ENCODE results near the gene OSBPL9.

OSBPL9 gene

GRCh38 chr1:51653127-51653526 lies 36.2 kb downstream of the OSBPL9 start:
- intact Hi-C loops (cut with DNase I): no loop called here

GRCh38 chr1:51654000-51654399 lies 37.1 kb downstream of the OSBPL9 start:
- intact Hi-C loops (cut with DNase I): no loop called here
- no peak for DNase-seq

More at GRCh38 chr1:51653127-51653526, 36.2 kb downstream of the OSBPL9 start:
- DNase-seq: no peak

GRCh38 chr1:51656374-51656773 lies 39.5 kb downstream of the OSBPL9 start:
- DNase-seq: no peak
- intact Hi-C loops (cut with DNase I): no loop called here

- intact Hi-C loops (cut with DNase I): no loop called here
- DNase-seq: no peak
These were observed 43.7 kb downstream of the OSBPL9 start for GRCh38 chr1:51660580-51660979.

- no peak for DNase-seq
These were observed 44.2 kb downstream of the OSBPL9 start for GRCh38 chr1:51661081-51661518.

GRCh38 chr1:51663105-51663504 lies 46.2 kb downstream of the OSBPL9 start:
- DNase-seq: no peak
- intact Hi-C loops (cut with DNase I): no loop called here

More at GRCh38 chr1:51661081-51661518, 44.2 kb downstream of the OSBPL9 start:
- intact Hi-C loops (cut with DNase I): no loop called here

GRCh38 chr1:51663721-51664120 lies 46.8 kb downstream of the OSBPL9 start:
- DNase-seq: no peak
- intact Hi-C loops (cut with DNase I): no loop called here

GRCh38 chr1:51664421-51665240 lies 47.7 kb downstream of the OSBPL9 start:
- no peak for DNase-seq
- intact Hi-C loops (cut with DNase I): no loop called here

- intact Hi-C loops (cut with DNase I): no loop called here
These were observed 49.6 kb downstream of the OSBPL9 start for GRCh38 chr1:51666478-51666877.

GRCh38 chr1:51667561-51667960 lies 50.7 kb downstream of the OSBPL9 start:
- no peak for DNase-seq
- intact Hi-C loops (cut with DNase I): no loop called here

More at GRCh38 chr1:51666478-51666877, 49.6 kb downstream of the OSBPL9 start:
- DNase-seq: no peak

GRCh38 chr1:51669272-51669671 lies 52.4 kb downstream of the OSBPL9 start:
- DNase-seq: no peak
- intact Hi-C loops (cut with DNase I): no loop called here

- DNase-seq: no peak
- intact Hi-C loops (cut with DNase I): no loop called here
These were observed 52.9 kb downstream of the OSBPL9 start for GRCh38 chr1:51669816-51670215.

GRCh38 chr1:51671527-51672325 lies 54.8 kb downstream of the OSBPL9 start:
- DNase-seq: no peak
- intact Hi-C loops (cut with DNase I): no loop called here

- DNase-seq: no peak
- intact Hi-C loops (cut with DNase I): no loop called here
These were observed 56.4 kb downstream of the OSBPL9 start for GRCh38 chr1:51673279-51673678.

- no peak for DNase-seq
- intact Hi-C loops (cut with DNase I): no loop called here
These were observed 58.4 kb downstream of the OSBPL9 start for GRCh38 chr1:51675177-51675780.

GRCh38 chr1:51679435-51679834 lies 62.5 kb downstream of the OSBPL9 start:
- intact Hi-C loops (cut with DNase I): no loop called here

GRCh38 chr1:51684776-51685175 lies 67.9 kb downstream of the OSBPL9 start:
- DNase-seq: no peak
- intact Hi-C loops (cut with DNase I): no loop called here

More at GRCh38 chr1:51679435-51679834, 62.5 kb downstream of the OSBPL9 start:
- no peak for DNase-seq

- intact Hi-C loops (cut with DNase I): no loop called here
- no peak for DNase-seq
These were observed 69.6 kb downstream of the OSBPL9 start for GRCh38 chr1:51686450-51686849.

- no peak for DNase-seq
- intact Hi-C loops (cut with DNase I): no loop called here
These were observed 72.2 kb downstream of the OSBPL9 start for GRCh38 chr1:51689075-51689440.

- DNase-seq: no peak
- intact Hi-C loops (cut with DNase I): no loop called here
These were observed 72.8 kb downstream of the OSBPL9 start for GRCh38 chr1:51689643-51690042.
